Memory B cell (primary cell): ENCODE results near the gene ANKS6.

ENCODE experiments used
- ATAC-seq: fragments of 150-1000 bp; cut with Tn5 transposase; 2 replicates; pipeline ENCODE4 v1.10.0; 2021; ENCODE audit warnings: low read depth, mild to moderate bottlenecking, moderate library complexity
- DNase-seq, 2 donors: peaks; one replicate each; pipeline ENCODE4 v3.0.0; 2022; ENCODE audit warnings: low spot score in 2 of 2
- H3K27ac Mint-ChIP-seq: one replicate; pipeline ENCODE4 v1.8.0; 2022; ENCODE audit warnings: mild to moderate bottlenecking, moderate library complexity, mixed read lengths
- H3K27me3 Mint-ChIP-seq: one replicate; pipeline ENCODE4 v1.8.0; 2022; ENCODE audit warnings: mixed read lengths
- H3K36me3 Mint-ChIP-seq: one replicate; pipeline ENCODE4 v1.8.0; 2022; ENCODE audit warnings: mild to moderate bottlenecking, mixed read lengths
- H3K4me1 Mint-ChIP-seq: one replicate; pipeline ENCODE4 v1.8.0; 2022; ENCODE audit warnings: mixed read lengths
- H3K4me3 Mint-ChIP-seq: one replicate; pipeline ENCODE4 v1.8.0; 2022; ENCODE audit warnings: mild to moderate bottlenecking, moderate library complexity, mixed read lengths
- H3K9me3 Mint-ChIP-seq: one replicate; pipeline ENCODE4 v1.8.0; 2022; ENCODE audit warnings: mixed read lengths

ANKS6 gene

DNA sequence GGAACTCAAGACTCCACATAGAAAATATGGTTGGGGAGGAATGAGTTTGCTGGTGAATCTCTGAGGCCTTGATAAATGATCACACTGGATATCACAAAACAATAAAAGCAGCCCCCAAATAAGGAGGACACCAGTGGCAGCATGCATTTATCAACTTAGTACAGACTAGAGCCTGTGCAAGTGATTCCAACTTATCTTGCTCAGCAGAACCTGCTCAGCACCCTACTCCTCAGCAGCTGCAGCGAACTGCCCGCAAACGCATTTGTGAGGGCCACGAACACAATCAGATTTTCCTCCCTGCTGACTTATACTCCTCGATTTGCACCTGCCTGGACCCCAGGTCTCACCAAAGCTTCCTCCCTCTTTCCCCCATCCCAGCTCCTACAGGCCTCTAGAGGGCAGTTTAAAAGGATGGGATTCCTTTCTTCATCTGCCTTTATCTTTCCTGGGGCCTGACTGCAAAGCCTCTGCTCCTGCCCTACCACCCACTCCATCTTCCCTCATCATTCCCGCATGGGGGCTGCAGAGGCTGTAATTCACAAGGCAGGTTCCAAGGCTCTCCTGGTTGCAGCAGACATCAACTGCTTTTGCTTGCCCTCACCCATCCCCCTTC is 41.2 kb downstream of the ANKS6 start:
- no peaks in the 10 kb centered on the region for H3K4me1 Mint-ChIP-seq

DNA sequence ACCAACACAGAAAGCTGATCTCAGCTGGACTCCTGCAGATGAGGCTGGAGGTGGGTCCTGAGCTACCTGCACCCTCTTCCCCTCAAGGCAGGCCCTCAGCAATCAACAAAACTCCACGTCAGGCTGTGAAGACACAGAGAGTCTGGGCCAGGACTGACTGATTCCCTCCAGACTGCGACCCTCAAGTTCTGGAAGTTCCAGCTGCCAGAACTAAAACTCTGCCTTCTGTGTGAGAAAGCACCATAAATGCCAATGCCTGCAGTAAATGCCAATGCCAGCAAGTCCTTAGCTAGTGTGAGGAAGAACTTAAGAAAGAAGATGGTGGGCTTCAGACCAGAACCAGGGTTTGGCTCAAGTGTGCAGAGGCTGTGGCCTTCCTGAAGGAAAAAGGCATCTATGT is 45.1 kb downstream of the ANKS6 start:
- no peak for DNase-seq
- H3K9me3 Mint-ChIP-seq, result peaks cover 4% of the 10 kb centered on the region
- peaks cover 57% of the 10 kb centered on the region for H3K36me3 Mint-ChIP-seq
- no peaks in the 10 kb centered on the region for H3K27me3 Mint-ChIP-seq
- no peak overlapping the region for H3K27ac Mint-ChIP-seq
- H3K4me3 Mint-ChIP-seq, result no peak overlapping the region
- ATAC-seq, result no peak
- H3K4me1 Mint-ChIP-seq, result no peaks in the 10 kb centered on the region

More for the DNA sequence above, 41.2 kb downstream of the ANKS6 start:
- Mint-ChIP-seq H3K27ac (no peak overlapping the region), H3K27me3 (no peaks in the 10 kb centered on the region), H3K36me3 (peaks cover 54% of the 10 kb centered on the region), H3K4me3 (no peak overlapping the region), H3K9me3 (peaks cover 6% of the 10 kb centered on the region)
- DNase-seq (no peak), ATAC-seq (no peak)

DNA sequence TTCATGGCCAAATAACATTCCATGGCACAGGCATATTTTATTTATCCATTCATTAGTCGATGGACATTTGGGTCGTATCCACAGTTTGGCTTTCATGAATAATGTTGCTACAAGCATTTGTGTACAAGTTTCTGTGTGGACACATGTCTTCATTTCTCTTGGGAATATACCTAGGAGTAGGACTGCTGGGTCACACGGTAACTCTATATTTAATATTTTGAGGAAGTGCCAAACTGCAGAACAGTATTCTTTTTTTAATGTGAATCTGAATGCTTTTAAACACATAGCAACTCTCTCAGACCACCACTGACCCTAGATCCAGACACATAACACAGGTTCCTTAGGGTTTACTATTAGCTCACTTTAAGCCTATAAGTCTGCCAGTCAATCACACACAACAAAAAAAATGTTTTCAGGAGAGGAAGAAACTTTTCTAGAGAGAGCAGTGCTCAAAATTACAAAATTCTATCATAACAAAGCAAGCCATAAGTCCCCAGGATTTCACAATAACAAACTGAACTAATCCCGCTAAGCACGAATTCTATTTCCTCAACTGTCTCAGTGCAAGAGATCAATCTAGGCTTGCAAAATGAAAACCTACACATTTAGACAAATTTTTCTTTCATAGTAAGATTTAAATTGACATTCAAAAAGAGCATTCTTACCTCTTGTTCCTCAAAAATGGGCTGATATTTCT is 45.8 kb downstream of the ANKS6 start:
- no peak overlapping the region for H3K4me3 Mint-ChIP-seq
- ATAC-seq (no peak), DNase-seq (no peak)
- H3K4me1 Mint-ChIP-seq, result no peaks in the 10 kb centered on the region
- no peak overlapping the region for H3K27ac Mint-ChIP-seq
- H3K9me3 Mint-ChIP-seq, result peaks cover 4% of the 10 kb centered on the region
- H3K36me3 Mint-ChIP-seq, result peaks cover 54% of the 10 kb centered on the region
- H3K27me3 Mint-ChIP-seq, result no peaks in the 10 kb centered on the region

DNA sequence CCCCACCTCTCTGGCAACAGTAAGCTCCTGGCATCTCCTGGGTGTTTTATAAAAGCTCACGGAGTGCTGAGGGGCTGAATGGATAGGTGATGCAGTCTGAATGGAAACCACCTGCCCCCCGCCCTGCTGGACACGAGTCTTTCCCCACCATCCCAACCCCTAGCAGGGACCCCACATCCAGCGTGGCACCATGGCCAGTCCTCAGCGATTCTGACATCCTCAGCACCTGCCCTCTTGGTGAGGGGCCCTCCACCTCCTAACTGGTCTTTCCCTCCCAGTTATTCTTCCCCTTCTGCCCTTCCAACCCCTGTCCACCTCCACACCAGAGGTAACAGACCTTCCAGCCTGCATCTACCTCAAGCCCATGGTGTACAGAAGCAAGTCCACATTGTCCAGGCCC is 48.9 kb downstream of the ANKS6 start:
- Mint-ChIP-seq H3K27me3 (no peaks in the 10 kb centered on the region), H3K4me3 (no peak overlapping the region), H3K27ac (no peak overlapping the region), H3K36me3 (peaks cover 57% of the 10 kb centered on the region), H3K4me1 (peaks cover 3% of the 10 kb centered on the region), H3K9me3 (peaks cover 4% of the 10 kb centered on the region)
- ATAC-seq, result no peak
- DNase-seq, result no peak

DNA sequence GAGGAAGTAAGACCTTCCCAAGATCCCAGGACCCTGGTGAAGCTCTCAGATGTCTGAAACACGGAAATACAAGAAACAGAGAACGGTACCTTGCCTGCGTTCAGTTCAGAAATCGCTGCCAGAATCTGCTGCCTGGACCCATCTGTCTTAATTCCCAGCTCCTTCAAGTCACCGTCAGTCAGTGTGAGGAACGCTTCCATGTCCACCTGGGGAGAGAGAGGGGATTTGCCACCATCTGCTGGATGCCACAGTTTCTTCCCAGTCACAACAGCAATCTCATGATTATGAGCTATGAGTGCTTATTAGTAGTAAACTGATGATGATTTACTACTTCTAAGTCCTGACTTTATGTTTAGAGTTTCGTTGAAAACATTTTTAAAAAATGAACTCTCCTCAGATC is 50.9 kb downstream of the ANKS6 start:
- H3K36me3 Mint-ChIP-seq, result peaks cover 45% of the 10 kb centered on the region
- H3K27me3 Mint-ChIP-seq, result no peaks in the 10 kb centered on the region
- ATAC-seq (no peak), DNase-seq (no peak)
- H3K4me3 Mint-ChIP-seq, result no peak overlapping the region
- H3K9me3 Mint-ChIP-seq, result peaks cover 4% of the 10 kb centered on the region
- H3K27ac Mint-ChIP-seq, result no peak overlapping the region
- H3K4me1 Mint-ChIP-seq, result peaks cover 3% of the 10 kb centered on the region

DNA sequence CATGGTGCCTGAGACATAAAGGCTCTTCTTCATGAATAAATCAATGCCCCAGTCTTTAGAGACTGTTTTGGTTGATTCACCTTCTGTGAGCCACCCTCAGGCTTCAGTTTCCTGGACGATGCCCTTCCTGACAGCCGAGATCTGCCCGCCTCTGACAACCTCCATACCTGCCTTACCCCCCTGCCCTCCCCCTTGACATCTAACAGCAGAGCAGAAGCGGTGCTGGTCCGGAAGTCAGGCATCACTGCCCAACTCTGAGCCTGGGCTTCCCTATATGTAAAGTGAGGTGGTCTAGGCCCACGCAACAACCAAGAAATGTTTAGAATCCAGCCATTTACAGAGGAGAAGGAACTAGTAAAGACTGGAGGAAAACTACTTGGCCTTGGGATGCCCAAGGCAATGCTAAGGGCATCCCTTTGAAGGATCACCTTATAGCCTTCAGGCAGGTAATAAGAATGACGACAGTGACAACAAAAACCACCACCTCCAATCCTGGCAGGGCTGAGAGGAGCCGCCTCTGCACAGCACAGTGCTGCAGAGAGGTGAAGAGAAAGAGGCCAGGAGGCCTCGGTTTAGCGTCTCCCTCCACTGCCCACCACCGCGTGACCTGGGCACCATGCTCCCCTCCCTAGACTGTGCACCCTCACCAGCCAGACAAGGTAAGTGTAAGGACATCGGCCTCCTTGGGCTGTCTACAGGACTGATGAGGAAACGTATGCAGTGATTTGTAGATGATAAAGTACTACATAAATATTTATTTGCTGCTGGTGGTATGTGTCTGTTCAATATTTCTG is 52.3 kb downstream of the ANKS6 start:
- Mint-ChIP-seq H3K36me3 (peaks cover 37% of the 10 kb centered on the region), H3K27ac (peak overlapping the region; percentile 51), H3K27me3 (no peaks in the 10 kb centered on the region)

DNA sequence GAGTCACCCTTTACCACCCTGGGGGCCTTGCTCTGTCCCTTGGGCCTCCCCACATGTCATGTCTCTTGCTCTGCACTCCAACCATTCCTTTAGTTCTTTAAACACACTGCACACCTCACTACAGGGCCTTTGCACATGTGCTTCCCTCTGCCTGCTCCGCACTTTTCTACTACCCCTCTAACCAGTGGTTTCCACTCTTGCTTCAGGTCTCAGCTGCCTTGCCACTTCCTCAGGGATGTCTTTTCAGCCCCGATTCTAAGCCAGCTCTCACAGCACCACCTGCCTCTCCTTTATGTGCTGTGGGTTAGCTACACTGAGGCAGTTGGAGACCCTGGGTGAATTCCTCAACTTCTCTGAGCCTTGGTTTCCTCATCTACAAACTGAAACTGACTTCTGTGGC is 53.0 kb downstream of the ANKS6 start:
- Mint-ChIP-seq H3K4me3 (no peak overlapping the region), H3K9me3 (peaks cover 6% of the 10 kb centered on the region), H3K4me1 (peaks cover 3% of the 10 kb centered on the region), H3K27ac (peak overlapping the region; percentile 51), H3K27me3 (no peaks in the 10 kb centered on the region), H3K36me3 (peaks cover 36% of the 10 kb centered on the region)
- DNase-seq, result no peak
- ATAC-seq, result no peak

More for the DNA sequence above, 52.3 kb downstream of the ANKS6 start:
- Mint-ChIP-seq H3K4me1 (peaks cover 3% of the 10 kb centered on the region), H3K4me3 (no peak overlapping the region), H3K9me3 (peaks cover 2% of the 10 kb centered on the region)
- no peak for DNase-seq
- peak; percentile 72 for ATAC-seq

DNA sequence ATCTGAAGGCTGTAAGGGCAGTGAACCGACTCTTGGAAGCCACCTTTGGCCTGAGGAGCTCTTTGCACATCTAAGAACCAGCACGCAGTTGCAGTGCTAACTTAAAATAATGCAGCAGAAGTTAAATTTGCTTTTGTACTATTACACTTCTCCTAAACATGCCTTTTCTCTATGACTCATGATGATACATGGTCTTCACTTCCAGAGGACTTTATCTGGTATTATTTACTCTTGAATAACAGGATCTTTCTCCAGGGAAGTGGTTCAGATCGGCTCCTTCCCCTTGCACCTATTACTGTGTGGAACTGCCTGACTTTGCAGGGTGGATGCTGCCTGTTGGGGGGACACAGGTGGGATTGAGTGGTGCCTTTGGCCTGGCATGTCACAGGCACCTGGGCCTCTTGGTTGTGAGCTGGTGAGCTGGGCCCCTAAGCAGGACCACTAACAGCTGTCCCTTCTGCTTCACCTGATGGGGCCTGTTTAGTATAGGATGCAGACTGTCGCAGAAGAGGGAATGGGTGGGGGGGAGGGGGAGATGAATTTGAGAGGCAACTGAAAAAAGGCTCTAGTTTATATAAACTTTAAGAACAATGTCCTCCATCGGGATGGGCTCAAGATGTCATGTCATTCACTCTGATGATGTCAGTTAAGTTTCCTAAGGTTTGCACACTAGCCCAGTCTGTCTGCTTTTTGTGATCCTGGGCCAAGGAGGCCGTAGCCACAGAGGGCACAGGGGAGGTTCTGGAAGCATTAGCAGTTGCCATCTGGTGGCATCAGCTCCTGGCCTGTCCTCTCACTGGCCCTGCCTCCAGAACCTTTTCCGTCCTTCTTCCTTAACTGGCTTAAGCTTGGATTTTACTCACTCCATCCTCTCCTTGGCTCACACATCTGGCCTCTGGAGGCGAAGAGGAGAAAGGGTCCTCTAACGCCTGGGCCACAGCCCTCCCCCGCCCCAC is 53.8 kb downstream of the ANKS6 start:
- Mint-ChIP-seq H3K9me3 (peaks cover 7% of the 10 kb centered on the region), H3K36me3 (peaks cover 36% of the 10 kb centered on the region), H3K4me3 (no peak overlapping the region), H3K27ac (no peak overlapping the region), H3K4me1 (peaks cover 3% of the 10 kb centered on the region), H3K27me3 (no peaks in the 10 kb centered on the region)
- ATAC-seq, result no peak
- no peak for DNase-seq

DNA sequence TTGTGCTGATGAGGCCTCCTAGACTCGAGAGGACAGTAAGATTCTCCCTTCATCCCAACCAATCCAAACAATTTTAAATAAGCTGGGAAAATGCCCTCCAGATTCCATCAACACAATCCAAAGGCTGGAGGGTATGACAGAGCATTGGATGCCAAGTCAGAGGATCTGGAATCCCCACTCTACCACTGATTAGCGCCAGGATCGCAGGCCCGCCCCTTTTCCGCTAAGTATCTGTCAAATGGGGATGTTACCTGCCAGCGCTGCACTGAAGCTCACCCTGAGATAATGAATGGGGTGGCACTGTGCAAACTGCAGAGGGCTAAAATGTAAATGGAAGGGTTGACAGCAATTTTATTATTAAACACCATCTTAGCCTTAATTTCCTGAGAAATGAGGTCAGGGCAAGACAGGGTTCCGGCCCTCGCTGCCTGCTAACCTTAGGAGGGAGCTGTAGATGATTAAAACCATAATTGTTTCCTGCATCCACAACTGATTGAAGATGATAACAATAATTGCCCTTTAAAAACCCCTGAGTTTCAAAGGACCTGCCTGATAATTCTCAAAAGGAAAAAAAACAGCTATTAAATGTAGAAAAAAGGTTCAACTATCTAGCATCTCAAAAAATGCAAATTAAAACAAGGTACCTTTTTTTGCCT is 56.0 kb downstream of the ANKS6 start:
- DNase-seq (no peak), ATAC-seq (no peak)
- Mint-ChIP-seq H3K36me3 (peaks cover 45% of the 10 kb centered on the region), H3K27ac (no peak overlapping the region), H3K27me3 (no peaks in the 10 kb centered on the region), H3K4me3 (no peak overlapping the region), H3K4me1 (peaks cover 3% of the 10 kb centered on the region), H3K9me3 (peaks cover 7% of the 10 kb centered on the region)

DNA sequence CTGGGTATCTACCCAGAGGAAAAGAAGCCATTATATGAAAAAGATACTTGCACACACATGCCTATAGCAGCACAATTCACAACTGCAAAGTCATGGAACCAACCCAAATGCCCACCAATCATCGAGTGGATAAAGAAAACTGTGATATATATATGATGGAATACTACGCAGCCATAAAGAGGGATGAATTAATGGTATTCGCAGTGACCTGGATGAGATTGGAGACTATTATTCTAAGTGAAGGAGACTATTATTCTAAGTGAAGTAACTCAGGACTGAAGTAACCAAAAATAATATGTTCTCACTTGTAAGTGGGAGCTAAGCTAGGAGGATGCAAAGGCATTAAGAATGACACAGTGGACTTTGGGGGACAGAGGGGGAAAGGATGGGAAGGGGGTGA is 57.6 kb downstream of the ANKS6 start:
- Mint-ChIP-seq H3K36me3 (peaks cover 40% of the 10 kb centered on the region), H3K27me3 (no peaks in the 10 kb centered on the region), H3K4me1 (peaks cover 3% of the 10 kb centered on the region), H3K4me3 (no peak overlapping the region), H3K27ac (no peak overlapping the region), H3K9me3 (peaks cover 7% of the 10 kb centered on the region)
- ATAC-seq, result no peak
- DNase-seq, result no peak

DNA sequence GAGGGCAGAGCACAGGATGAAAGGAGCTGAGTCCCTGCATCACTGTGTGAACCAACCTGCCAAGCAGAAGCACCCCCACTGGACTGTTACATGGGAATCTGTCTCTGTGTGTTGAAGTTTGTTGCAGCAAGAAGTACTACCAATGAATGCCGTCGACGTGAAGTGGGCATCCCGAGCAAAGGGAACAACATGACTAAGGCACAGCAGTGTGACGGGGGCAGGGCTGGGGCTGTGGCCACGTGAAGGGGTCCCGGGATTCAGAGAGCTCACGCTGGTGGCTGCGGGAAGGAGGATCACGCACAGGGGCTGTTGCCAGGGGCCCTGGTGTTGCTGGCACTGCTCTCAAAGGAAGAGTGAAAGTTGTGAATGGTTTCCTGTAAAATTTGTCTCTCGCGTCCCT is 60.1 kb downstream of the ANKS6 start:
- DNase-seq, result no peak

DNA sequence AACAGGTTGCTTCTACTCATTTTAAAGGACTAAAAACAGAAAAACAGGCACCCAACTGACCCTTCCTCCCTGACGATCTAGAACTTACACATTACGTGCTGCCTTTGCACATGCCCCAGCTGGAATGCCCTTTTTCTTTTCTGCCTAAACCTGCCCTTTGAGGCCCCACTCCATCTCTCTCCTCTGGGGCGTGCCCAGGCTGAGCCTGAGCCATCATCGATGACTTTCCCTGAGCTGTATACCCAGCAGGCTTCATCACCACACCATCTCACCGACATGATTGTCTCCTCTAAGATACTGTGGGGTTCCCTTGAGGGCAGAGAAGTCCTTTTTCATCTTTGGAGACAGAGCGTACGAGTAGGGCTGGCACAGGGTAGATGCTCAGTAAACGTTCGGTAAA is 63.6 kb downstream of the ANKS6 start:
- DNase-seq (no peak), ATAC-seq (no peak)
- Mint-ChIP-seq H3K27ac (no peak overlapping the region), H3K9me3 (no peaks in the 10 kb centered on the region), H3K36me3 (peaks cover 19% of the 10 kb centered on the region), H3K4me3 (no peak overlapping the region), H3K4me1 (no peaks in the 10 kb centered on the region), H3K27me3 (peaks cover 2% of the 10 kb centered on the region)

More for the DNA sequence above, 60.1 kb downstream of the ANKS6 start:
- Mint-ChIP-seq H3K27me3 (no peaks in the 10 kb centered on the region), H3K4me1 (no peaks in the 10 kb centered on the region), H3K4me3 (no peak overlapping the region), H3K9me3 (peaks cover 7% of the 10 kb centered on the region), H3K27ac (no peak overlapping the region), H3K36me3 (peaks cover 31% of the 10 kb centered on the region)
- ATAC-seq, result no peak

DNA sequence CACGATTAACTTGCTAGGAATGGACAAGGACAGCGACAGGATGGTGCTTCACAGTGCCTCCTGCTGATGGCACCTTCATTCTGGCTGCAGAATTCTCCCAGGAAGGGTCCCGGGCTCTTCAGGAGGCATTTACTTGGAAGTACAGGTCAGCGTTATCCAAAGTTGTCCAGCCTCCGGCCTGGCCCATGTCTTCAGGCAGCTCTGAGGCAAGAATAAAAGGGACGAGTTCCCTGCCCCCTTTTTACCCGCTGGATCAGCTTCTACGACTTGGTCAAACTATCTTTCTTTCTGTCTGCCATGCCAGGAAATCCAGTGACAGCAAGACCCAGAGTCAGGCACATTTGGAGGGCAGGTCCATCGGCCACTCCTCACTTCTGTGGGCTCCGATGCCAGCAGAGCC is 64.3 kb downstream of the ANKS6 start:
- no peaks in the 10 kb centered on the region for H3K9me3 Mint-ChIP-seq
- peaks cover 13% of the 10 kb centered on the region for H3K36me3 Mint-ChIP-seq
- no peak overlapping the region for H3K4me3 Mint-ChIP-seq
- DNase-seq, result no peak
- peaks cover 7% of the 10 kb centered on the region for H3K4me1 Mint-ChIP-seq
- H3K27ac Mint-ChIP-seq, result no peak overlapping the region
- no peak for ATAC-seq
- peaks cover 2% of the 10 kb centered on the region for H3K27me3 Mint-ChIP-seq
